Measurements from ENCODE around the gene GADD45B.
"Not testable (repeated sequence)": the region's sequence is repeated elsewhere in the genome, so short reads cannot be mapped to it uniquely, and the experiment has no call there.

GADD45B gene

GRCh38 chr19:2487090-2487489 lies 11.2 kb downstream of the GADD45B start:
- DNase-seq (ENCODE audit: low read depth in 4 of 4, low spot score in 1 of 4): no peak

GRCh38 chr19:2487842-2488241 lies 11.9 kb downstream of the GADD45B start:
- no peak for DNase-seq (ENCODE audit: low read depth in 4 of 4, low spot score in 1 of 4)

- DNase-seq (ENCODE audit: low read depth in 4 of 4, low spot score in 1 of 4): no peak
These were observed 12.5 kb downstream of the GADD45B start for GRCh38 chr19:2488405-2488941.

- DNase-seq (ENCODE audit: low read depth in 4 of 4, low spot score in 1 of 4): no peak
These were observed 13.2 kb downstream of the GADD45B start for GRCh38 chr19:2488942-2489731.

- DNase-seq (ENCODE audit: low read depth in 4 of 4, low spot score in 1 of 4): no peak
These were observed 14.7 kb downstream of the GADD45B start for GRCh38 chr19:2490659-2491058.

- no peak for DNase-seq (ENCODE audit: low read depth in 4 of 4, low spot score in 1 of 4)
These were observed 15.3 kb downstream of the GADD45B start for GRCh38 chr19:2491130-2491801.

- no peak for DNase-seq (ENCODE audit: low read depth in 4 of 4, low spot score in 1 of 4)
These were observed 16.9 kb downstream of the GADD45B start for GRCh38 chr19:2492870-2493269.

- DNase-seq (ENCODE audit: low read depth in 4 of 4, low spot score in 1 of 4): not testable (repeated sequence)
These were observed 17.5 kb downstream of the GADD45B start for GRCh38 chr19:2493448-2493847.

- DNase-seq (ENCODE audit: low read depth in 4 of 4, low spot score in 1 of 4): no peak
These were observed 18.1 kb downstream of the GADD45B start for GRCh38 chr19:2494084-2494446.

GRCh38 chr19:2494447-2495129 lies 18.7 kb downstream of the GADD45B start:
- peak in 2 of 4 experiments; percentile 25 to 38 for DNase-seq (ENCODE audit: low read depth in 4 of 4, low spot score in 1 of 4)

- DNase-seq (ENCODE audit: low read depth in 4 of 4, low spot score in 1 of 4): no peak
These were observed 19.3 kb downstream of the GADD45B start for GRCh38 chr19:2495130-2495641.

- DNase-seq (ENCODE audit: low read depth in 4 of 4, low spot score in 1 of 4): no peak
These were observed 19.9 kb downstream of the GADD45B start for GRCh38 chr19:2495651-2496316.

- no peak for DNase-seq (ENCODE audit: low read depth in 4 of 4, low spot score in 1 of 4)
These were observed 21.3 kb downstream of the GADD45B start for GRCh38 chr19:2497186-2497585.

GRCh38 chr19:2500156-2500555 lies 24.2 kb downstream of the GADD45B start:
- DNase-seq (ENCODE audit: low read depth in 4 of 4, low spot score in 1 of 4): no peak

GRCh38 chr19:2500841-2501261 lies 24.9 kb downstream of the GADD45B start:
- DNase-seq (ENCODE audit: low read depth in 4 of 4, low spot score in 1 of 4): no peak

GRCh38 chr19:2503521-2504109 lies 27.7 kb downstream of the GADD45B start:
- DNase-seq (ENCODE audit: low read depth in 4 of 4, low spot score in 1 of 4): peak in 3 of 4 experiments; percentile 29 to 56 (median 42)

GRCh38 chr19:2506656-2507055 lies 30.7 kb downstream of the GADD45B start:
- DNase-seq (ENCODE audit: low read depth in 4 of 4, low spot score in 1 of 4): not testable (repeated sequence)

- DNase-seq (ENCODE audit: low read depth in 4 of 4, low spot score in 1 of 4): no peak
These were observed 31.2 kb downstream of the GADD45B start for GRCh38 chr19:2507109-2507508.

- DNase-seq (ENCODE audit: low read depth in 4 of 4, low spot score in 1 of 4): no peak
These were observed 33.2 kb downstream of the GADD45B start for GRCh38 chr19:2509096-2509495.

GRCh38 chr19:2511570-2511969 lies 35.6 kb downstream of the GADD45B start:
- DNase-seq (ENCODE audit: low read depth in 4 of 4, low spot score in 1 of 4): no peak

GRCh38 chr19:2511991-2512390 lies 36.1 kb downstream of the GADD45B start:
- DNase-seq (ENCODE audit: low read depth in 4 of 4, low spot score in 1 of 4): no peak
